ENCODE results near the gene MAP3K5. TPM values are rescaled to one million over a fixed set of nuclear protein-coding genes. Genes with fewer than 3 reads are reported as not detected.

Gene MAP3K5
- total RNA-seq, 1 donor from 2014 or later = 1.7 TPM

DNA sequence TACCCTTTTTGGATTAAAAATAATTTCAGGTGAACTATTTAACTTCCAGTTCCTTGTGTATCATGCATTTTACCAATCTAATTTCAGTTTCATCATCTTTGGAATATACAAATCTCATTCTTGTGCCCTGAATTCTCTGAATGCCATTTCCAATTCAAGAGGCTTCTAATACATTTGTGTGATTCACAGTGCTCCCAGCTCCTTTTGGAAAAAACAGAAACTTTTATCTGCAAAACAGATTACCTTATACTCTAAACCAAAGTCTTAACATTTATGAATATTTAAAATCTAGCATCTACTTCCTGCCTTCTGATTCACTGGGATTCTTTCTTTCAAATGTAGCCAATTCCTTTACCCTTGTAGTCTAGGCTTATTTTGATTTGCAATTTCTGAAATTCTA lies 19.0 kb upstream of the MAP3K5 start:
- H3K27ac Mint-ChIP-seq (ENCODE audit: unreplicated experiment) = no peak overlapping the region
- no peaks in the 10 kb centered on the region for H3K36me3 Mint-ChIP-seq (ENCODE audit: low read depth, unreplicated experiment)
- no peaks in the 10 kb centered on the region for H3K79me2 ChIP-seq (ENCODE audit: insufficient read depth, low read length)
- no peak overlapping the region for H3K4me3 Mint-ChIP-seq (ENCODE audit: unreplicated experiment)
- H3K36me3 ChIP-seq (ENCODE audit: insufficient read depth, low read length) = no peaks in the 10 kb centered on the region
- H3K9ac ChIP-seq (ENCODE audit: low read length) = no peak overlapping the region
- no peak for TF ChIP-seq EZH2 (IDR thresholded peaks at IDR 0.05; ENCODE audit: insufficient read depth, low read length)
- TF ChIP-seq, protein P1, sequence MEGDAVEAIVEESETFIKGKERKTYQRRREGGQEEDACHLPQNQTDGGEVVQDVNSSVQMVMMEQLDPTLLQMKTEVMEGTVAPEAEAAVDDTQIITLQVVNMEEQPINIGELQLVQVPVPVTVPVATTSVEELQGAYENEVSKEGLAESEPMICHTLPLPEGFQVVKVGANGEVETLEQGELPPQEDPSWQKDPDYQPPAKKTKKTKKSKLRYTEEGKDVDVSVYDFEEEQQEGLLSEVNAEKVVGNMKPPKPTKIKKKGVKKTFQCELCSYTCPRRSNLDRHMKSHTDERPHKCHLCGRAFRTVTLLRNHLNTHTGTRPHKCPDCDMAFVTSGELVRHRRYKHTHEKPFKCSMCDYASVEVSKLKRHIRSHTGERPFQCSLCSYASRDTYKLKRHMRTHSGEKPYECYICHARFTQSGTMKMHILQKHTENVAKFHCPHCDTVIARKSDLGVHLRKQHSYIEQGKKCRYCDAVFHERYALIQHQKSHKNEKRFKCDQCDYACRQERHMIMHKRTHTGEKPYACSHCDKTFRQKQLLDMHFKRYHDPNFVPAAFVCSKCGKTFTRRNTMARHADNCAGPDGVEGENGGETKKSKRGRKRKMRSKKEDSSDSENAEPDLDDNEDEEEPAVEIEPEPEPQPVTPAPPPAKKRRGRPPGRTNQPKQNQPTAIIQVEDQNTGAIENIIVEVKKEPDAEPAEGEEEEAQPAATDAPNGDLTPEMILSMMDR (IDR thresholded peaks at IDR 0.05; ENCODE audit: insufficient read depth, low read depth, low read length) = no peak
- peaks cover 6% of the 10 kb centered on the region for H3K4me1 ChIP-seq (ENCODE audit: insufficient read depth, low read length)
- no peaks in the 10 kb centered on the region for H4K20me1 ChIP-seq (ENCODE audit: insufficient read depth, low read length)
- H3K9me3 Mint-ChIP-seq (ENCODE audit: unreplicated experiment) = no peaks in the 10 kb centered on the region
- DNase-seq (ENCODE audit: low read depth) = peak; percentile 62
- no peaks in the 10 kb centered on the region for H3K27me3 ChIP-seq (ENCODE audit: insufficient read depth, low read length)
- H3K4me2 ChIP-seq (ENCODE audit: low read length) = no peak overlapping the region
- no peaks in the 10 kb centered on the region for H3K9me3 ChIP-seq (ENCODE audit: insufficient read depth, low read depth, low read length)
- no peaks in the 10 kb centered on the region for H3K27me3 Mint-ChIP-seq (ENCODE audit: low read depth, unreplicated experiment)
- no peak for FAIRE-seq
- no peak overlapping the region for H3K4me3 ChIP-seq (ENCODE audit: insufficient read depth, low read depth, low read length)
- H3K4me1 Mint-ChIP-seq (ENCODE audit: low read depth, unreplicated experiment) = peaks cover 9% of the 10 kb centered on the region
- no peak overlapping the region for H3K27ac ChIP-seq (ENCODE audit: low read depth, low read length)
- no peak overlapping the region for H2AFZ ChIP-seq (ENCODE audit: low read depth, low read length)

DNA sequence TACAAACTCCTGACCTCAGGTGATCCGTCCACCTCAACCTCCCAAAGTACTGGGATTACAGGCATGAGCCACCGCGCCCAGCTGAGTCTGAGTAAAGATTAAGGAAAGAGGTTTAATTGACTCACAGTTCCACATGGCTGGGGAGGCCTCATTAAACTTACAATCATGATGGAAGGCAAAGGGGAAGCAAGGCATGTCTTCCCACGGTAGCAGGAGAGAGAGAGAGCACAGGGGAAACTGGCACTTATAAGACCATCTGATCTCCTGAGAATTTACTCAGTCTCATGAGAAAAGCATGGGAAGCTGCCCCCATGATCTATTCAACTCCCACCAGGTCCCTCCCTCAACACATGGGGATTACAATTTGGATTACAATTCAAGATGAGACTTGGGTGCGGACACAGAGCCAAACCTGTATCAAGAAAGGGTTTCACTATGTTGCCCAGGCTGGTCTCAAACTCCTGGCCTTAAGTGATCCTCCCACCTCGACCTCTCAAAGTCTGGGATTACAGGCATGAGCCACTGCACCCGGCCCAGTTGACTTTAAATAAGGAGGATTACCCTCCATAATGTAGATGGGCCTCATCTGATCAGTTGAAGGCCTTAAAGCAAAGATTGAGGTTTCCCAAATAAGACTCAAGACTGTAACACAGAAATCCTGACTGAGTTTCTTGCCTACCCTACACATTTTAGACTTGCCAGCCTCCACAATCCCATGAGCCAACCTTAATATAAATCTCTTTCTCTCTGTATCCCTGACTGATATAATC lies 17.0 kb upstream of the MAP3K5 start:
- Histone ChIP-seq H3K9me3 (ENCODE audit: insufficient read depth, low read depth, low read length) (no peaks in the 10 kb centered on the region), H3K4me3 (ENCODE audit: insufficient read depth, low read depth, low read length) (no peak overlapping the region), H3K27me3 (ENCODE audit: insufficient read depth, low read length) (no peaks in the 10 kb centered on the region), H3K4me2 (ENCODE audit: low read length) (no peak overlapping the region), H3K27ac (ENCODE audit: low read depth, low read length) (no peak overlapping the region), H3K36me3 (ENCODE audit: insufficient read depth, low read length) (no peaks in the 10 kb centered on the region), H3K79me2 (ENCODE audit: insufficient read depth, low read length) (no peaks in the 10 kb centered on the region), H4K20me1 (ENCODE audit: insufficient read depth, low read length) (no peaks in the 10 kb centered on the region), H3K4me1 (ENCODE audit: insufficient read depth, low read length) (peaks cover 6% of the 10 kb centered on the region), H2AFZ (ENCODE audit: low read depth, low read length) (no peak overlapping the region), H3K9ac (ENCODE audit: low read length) (no peak overlapping the region)
- H3K4me1 Mint-ChIP-seq (ENCODE audit: low read depth, unreplicated experiment) = peaks cover 9% of the 10 kb centered on the region
- no peak overlapping the region for H3K4me3 Mint-ChIP-seq (ENCODE audit: unreplicated experiment)
- no peak overlapping the region for H3K27ac Mint-ChIP-seq (ENCODE audit: unreplicated experiment)
- H3K27me3 Mint-ChIP-seq (ENCODE audit: low read depth, unreplicated experiment) = no peaks in the 10 kb centered on the region
- no peak for FAIRE-seq
- no peaks in the 10 kb centered on the region for H3K36me3 Mint-ChIP-seq (ENCODE audit: low read depth, unreplicated experiment)
- no peak for TF ChIP-seq EZH2 (IDR thresholded peaks at IDR 0.05; ENCODE audit: insufficient read depth, low read length)
- TF ChIP-seq, protein P1 (IDR thresholded peaks at IDR 0.05; ENCODE audit: insufficient read depth, low read depth, low read length) = no peak
- DNase-seq (ENCODE audit: low read depth) = no peak
- H3K9me3 Mint-ChIP-seq (ENCODE audit: unreplicated experiment) = no peaks in the 10 kb centered on the region

DNA sequence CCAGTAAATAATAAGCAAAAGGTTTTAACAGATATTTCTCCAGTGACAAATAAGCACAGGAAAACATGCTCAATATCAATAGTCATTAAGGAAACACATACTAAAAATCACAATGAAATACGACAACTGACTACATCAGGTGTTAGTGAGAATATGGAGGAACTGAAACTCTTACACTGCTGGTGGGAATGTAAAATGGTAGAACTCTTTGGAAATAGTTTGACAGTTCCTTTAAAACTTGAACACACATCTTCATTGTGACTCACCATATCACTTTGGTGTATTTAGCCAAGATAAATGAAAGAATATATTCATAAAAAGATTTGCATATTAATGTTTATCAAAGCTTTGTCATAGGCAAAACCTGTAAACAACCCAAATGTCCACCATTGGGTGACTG lies 11.3 kb upstream of the MAP3K5 start:
- Mint-ChIP-seq H3K9me3 (ENCODE audit: unreplicated experiment) (no peaks in the 10 kb centered on the region), H3K36me3 (ENCODE audit: low read depth, unreplicated experiment) (no peaks in the 10 kb centered on the region), H3K4me3 (ENCODE audit: unreplicated experiment) (no peak overlapping the region), H3K4me1 (ENCODE audit: low read depth, unreplicated experiment) (no peaks in the 10 kb centered on the region), H3K27ac (ENCODE audit: unreplicated experiment) (no peak overlapping the region), H3K27me3 (ENCODE audit: low read depth, unreplicated experiment) (no peaks in the 10 kb centered on the region)
- FAIRE-seq = no peak
- Histone ChIP-seq H3K36me3 (ENCODE audit: insufficient read depth, low read length) (no peaks in the 10 kb centered on the region), H3K79me2 (ENCODE audit: insufficient read depth, low read length) (no peaks in the 10 kb centered on the region), H2AFZ (ENCODE audit: low read depth, low read length) (no peak overlapping the region), H3K27ac (ENCODE audit: low read depth, low read length) (no peak overlapping the region), H3K9me3 (ENCODE audit: insufficient read depth, low read depth, low read length) (no peaks in the 10 kb centered on the region), H3K9ac (ENCODE audit: low read length) (no peak overlapping the region), H3K4me1 (ENCODE audit: insufficient read depth, low read length) (no peaks in the 10 kb centered on the region), H3K4me2 (ENCODE audit: low read length) (no peak overlapping the region), H4K20me1 (ENCODE audit: insufficient read depth, low read length) (no peaks in the 10 kb centered on the region), H3K4me3 (ENCODE audit: insufficient read depth, low read depth, low read length) (no peak overlapping the region), H3K27me3 (ENCODE audit: insufficient read depth, low read length) (no peaks in the 10 kb centered on the region)
- no peak for DNase-seq (ENCODE audit: low read depth)
- TF ChIP-seq EZH2 (IDR thresholded peaks at IDR 0.05; ENCODE audit: insufficient read depth, low read length) = no peak
- TF ChIP-seq, protein P1 (IDR thresholded peaks at IDR 0.05; ENCODE audit: insufficient read depth, low read depth, low read length) = no peak
